Measurements from ENCODE around the gene DNAJC11. TPM values are rescaled to one million over a fixed set of nuclear protein-coding genes. Genes with fewer than 3 reads are reported as not detected.

Gene DNAJC11
- total RNA-seq, 1 experiment from 2014 or later = 102 TPM

DNA sequence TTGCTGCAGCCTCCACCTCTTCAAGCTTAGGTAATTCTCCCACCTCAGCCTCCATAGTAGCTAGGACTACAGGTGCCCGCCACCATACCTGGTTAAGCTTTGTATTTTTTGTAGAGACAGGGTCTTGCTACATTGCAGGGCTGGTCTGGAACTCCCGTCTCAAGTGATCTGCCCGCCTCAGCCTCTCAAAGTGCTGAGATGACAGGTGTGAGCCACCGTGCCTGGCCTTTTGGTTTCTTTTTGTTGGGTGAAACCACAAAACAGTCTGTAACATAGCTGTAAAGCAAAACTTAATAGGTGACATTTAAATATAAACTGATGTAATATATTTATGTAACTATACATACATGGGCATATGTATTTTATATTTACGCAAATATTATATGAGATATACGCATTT, 3.1 kb upstream of the DNAJC11 start:
- Mint-ChIP-seq H3K4me1 (peaks cover 12% of the 10 kb centered on the region), H3K4me3 (no peak overlapping the region), H3K27me3 (ENCODE audit: low read depth) (peaks cover 28% of the 10 kb centered on the region), H3K36me3 (no peaks in the 10 kb centered on the region), H3K27ac (no peak overlapping the region), H3K9me3 (no peaks in the 10 kb centered on the region)
- CTCF ChIA-PET = no interaction called here
- DNase-seq (ENCODE audit: low spot score) (no peak), ATAC-seq (no peak)
- no peak for TF ChIP-seq ZNF671 (CRISPR knock-in tag; IDR thresholded peaks at IDR 0.05)
- no peak for TF ChIP-seq ZNF219 (CRISPR knock-in tag; IDR thresholded peaks at IDR 0.05; ENCODE audit: borderline replicate concordance)
- TF ChIP-seq NFYB (CRISPR knock-in tag; conservative IDR thresholded peaks at IDR 0.05; ENCODE audit: low read depth) = no peak
- TF ChIP-seq, protein P1, sequence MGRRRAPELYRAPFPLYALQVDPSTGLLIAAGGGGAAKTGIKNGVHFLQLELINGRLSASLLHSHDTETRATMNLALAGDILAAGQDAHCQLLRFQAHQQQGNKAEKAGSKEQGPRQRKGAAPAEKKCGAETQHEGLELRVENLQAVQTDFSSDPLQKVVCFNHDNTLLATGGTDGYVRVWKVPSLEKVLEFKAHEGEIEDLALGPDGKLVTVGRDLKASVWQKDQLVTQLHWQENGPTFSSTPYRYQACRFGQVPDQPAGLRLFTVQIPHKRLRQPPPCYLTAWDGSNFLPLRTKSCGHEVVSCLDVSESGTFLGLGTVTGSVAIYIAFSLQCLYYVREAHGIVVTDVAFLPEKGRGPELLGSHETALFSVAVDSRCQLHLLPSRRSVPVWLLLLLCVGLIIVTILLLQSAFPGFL (CRISPR knock-in tag; IDR thresholded peaks at IDR 0.05; ENCODE audit: borderline replicate concordance) = no peak
- no peak for TF ChIP-seq PRRX2 (CRISPR knock-in tag; IDR thresholded peaks at IDR 0.05)
- no peak for TF ChIP-seq TCF7 (CRISPR knock-in tag; IDR thresholded peaks at IDR 0.05; ENCODE audit: low read depth)
- TF ChIP-seq IRF2 (CRISPR knock-in tag; IDR thresholded peaks at IDR 0.05; ENCODE audit: borderline replicate concordance, low read depth) = no peak
- TF ChIP-seq RORB (CRISPR knock-in tag; IDR thresholded peaks at IDR 0.05) = no peak
- TF ChIP-seq ESRRA (CRISPR knock-in tag; IDR thresholded peaks at IDR 0.05; ENCODE audit: borderline replicate concordance) = no peak
- TF ChIP-seq, protein P2, sequence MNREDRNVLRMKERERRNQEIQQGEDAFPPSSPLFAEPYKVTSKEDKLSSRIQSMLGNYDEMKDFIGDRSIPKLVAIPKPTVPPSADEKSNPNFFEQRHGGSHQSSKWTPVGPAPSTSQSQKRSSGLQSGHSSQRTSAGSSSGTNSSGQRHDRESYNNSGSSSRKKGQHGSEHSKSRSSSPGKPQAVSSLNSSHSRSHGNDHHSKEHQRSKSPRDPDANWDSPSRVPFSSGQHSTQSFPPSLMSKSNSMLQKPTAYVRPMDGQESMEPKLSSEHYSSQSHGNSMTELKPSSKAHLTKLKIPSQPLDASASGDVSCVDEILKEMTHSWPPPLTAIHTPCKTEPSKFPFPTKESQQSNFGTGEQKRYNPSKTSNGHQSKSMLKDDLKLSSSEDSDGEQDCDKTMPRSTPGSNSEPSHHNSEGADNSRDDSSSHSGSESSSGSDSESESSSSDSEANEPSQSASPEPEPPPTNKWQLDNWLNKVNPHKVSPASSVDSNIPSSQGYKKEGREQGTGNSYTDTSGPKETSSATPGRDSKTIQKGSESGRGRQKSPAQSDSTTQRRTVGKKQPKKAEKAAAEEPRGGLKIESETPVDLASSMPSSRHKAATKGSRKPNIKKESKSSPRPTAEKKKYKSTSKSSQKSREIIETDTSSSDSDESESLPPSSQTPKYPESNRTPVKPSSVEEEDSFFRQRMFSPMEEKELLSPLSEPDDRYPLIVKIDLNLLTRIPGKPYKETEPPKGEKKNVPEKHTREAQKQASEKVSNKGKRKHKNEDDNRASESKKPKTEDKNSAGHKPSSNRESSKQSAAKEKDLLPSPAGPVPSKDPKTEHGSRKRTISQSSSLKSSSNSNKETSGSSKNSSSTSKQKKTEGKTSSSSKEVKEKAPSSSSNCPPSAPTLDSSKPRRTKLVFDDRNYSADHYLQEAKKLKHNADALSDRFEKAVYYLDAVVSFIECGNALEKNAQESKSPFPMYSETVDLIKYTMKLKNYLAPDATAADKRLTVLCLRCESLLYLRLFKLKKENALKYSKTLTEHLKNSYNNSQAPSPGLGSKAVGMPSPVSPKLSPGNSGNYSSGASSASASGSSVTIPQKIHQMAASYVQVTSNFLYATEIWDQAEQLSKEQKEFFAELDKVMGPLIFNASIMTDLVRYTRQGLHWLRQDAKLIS (CRISPR knock-in tag; IDR thresholded peaks at IDR 0.05; ENCODE audit: borderline replicate concordance) = no peak
- TF ChIP-seq ATF1 (CRISPR knock-in tag; IDR thresholded peaks at IDR 0.05) = no peak
- TF ChIP-seq, protein P3, sequence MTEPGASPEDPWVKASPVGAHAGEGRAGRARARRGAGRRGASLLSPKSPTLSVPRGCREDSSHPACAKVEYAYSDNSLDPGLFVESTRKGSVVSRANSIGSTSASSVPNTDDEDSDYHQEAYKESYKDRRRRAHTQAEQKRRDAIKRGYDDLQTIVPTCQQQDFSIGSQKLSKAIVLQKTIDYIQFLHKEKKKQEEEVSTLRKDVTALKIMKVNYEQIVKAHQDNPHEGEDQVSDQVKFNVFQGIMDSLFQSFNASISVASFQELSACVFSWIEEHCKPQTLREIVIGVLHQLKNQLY (CRISPR knock-in tag; IDR thresholded peaks at IDR 0.05) = no peak
- TF ChIP-seq, protein P4, sequence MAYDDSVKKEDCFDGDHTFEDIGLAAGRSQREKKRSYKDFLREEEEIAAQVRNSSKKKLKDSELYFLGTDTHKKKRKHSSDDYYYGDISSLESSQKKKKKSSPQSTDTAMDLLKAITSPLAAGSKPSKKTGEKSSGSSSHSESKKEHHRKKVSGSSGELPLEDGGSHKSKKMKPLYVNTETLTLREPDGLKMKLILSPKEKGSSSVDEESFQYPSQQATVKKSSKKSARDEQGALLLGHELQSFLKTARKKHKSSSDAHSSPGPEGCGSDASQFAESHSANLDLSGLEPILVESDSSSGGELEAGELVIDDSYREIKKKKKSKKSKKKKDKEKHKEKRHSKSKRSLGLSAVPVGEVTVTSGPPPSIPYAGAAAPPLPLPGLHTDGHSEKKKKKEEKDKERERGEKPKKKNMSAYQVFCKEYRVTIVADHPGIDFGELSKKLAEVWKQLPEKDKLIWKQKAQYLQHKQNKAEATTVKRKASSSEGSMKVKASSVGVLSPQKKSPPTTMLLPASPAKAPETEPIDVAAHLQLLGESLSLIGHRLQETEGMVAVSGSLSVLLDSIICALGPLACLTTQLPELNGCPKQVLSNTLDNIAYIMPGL (CRISPR knock-in tag; IDR thresholded peaks at IDR 0.05) = no peak
- TF ChIP-seq MYBL2 (CRISPR knock-in tag; IDR thresholded peaks at IDR 0.05) = no peak
- TF ChIP-seq FOXJ3 (CRISPR knock-in tag; IDR thresholded peaks at IDR 0.05; ENCODE audit: borderline replicate concordance) = no peak
- TF ChIP-seq NR3C1 (CRISPR knock-in tag; conservative IDR thresholded peaks at IDR 0.05; ENCODE audit: low read depth) = no peak
- TF ChIP-seq, protein P5, sequence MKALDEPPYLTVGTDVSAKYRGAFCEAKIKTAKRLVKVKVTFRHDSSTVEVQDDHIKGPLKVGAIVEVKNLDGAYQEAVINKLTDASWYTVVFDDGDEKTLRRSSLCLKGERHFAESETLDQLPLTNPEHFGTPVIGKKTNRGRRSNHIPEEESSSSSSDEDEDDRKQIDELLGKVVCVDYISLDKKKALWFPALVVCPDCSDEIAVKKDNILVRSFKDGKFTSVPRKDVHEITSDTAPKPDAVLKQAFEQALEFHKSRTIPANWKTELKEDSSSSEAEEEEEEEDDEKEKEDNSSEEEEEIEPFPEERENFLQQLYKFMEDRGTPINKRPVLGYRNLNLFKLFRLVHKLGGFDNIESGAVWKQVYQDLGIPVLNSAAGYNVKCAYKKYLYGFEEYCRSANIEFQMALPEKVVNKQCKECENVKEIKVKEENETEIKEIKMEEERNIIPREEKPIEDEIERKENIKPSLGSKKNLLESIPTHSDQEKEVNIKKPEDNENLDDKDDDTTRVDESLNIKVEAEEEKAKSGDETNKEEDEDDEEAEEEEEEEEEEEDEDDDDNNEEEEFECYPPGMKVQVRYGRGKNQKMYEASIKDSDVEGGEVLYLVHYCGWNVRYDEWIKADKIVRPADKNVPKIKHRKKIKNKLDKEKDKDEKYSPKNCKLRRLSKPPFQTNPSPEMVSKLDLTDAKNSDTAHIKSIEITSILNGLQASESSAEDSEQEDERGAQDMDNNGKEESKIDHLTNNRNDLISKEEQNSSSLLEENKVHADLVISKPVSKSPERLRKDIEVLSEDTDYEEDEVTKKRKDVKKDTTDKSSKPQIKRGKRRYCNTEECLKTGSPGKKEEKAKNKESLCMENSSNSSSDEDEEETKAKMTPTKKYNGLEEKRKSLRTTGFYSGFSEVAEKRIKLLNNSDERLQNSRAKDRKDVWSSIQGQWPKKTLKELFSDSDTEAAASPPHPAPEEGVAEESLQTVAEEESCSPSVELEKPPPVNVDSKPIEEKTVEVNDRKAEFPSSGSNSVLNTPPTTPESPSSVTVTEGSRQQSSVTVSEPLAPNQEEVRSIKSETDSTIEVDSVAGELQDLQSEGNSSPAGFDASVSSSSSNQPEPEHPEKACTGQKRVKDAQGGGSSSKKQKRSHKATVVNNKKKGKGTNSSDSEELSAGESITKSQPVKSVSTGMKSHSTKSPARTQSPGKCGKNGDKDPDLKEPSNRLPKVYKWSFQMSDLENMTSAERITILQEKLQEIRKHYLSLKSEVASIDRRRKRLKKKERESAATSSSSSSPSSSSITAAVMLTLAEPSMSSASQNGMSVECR (CRISPR knock-in tag; IDR thresholded peaks at IDR 0.05; ENCODE audit: borderline replicate concordance) = no peak
- POLR2A ChIA-PET = no interaction called here

Data from WTC11 (cell line).